ENCODE results near the gene VPS9D1. TPM values are rescaled to one million over a fixed set of nuclear protein-coding genes. Genes with fewer than 3 reads are reported as not detected.

VPS9D1 gene
- total RNA-seq, 1 donor from 2014 or later: 17.1 TPM

DNA sequence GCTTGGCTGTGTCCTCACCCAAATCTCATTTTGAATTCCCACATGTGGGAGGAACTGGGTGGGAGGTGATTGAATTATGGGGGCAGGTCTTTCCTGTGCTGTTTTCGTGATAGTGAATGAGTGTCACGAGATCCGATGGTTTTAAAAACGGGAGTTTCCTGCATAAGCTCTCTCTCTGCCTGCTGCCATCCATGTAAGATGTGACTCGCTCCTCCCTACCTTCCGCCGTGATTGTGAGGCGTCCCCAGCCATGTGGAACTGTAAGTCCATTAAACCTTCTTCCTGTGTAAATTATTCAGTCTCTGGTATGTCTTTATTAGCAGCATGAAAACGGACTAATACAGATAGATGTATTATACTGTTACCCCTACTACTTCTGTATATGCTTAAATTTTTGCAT is 59.5 kb downstream of the VPS9D1 start:
- no peak for TF ChIP-seq CTCF (IDR thresholded peaks at IDR 0.05; ENCODE audit: unreplicated experiment)
- DNase-seq (ENCODE audit: low spot score in 2 of 2, unreplicated experiment in 2 of 2): no peak
- H3K36me3 Mint-ChIP-seq: peaks cover 40% of the 10 kb centered on the region
- no peak overlapping the region for H3K4me3 Mint-ChIP-seq
- H3K27me3 Mint-ChIP-seq (ENCODE audit: low read depth): no peaks in the 10 kb centered on the region
- peaks cover 2% of the 10 kb centered on the region for H3K9me3 Mint-ChIP-seq
- H3K4me1 Mint-ChIP-seq: peaks cover 15% of the 10 kb centered on the region
- no peak overlapping the region for H3K27ac Mint-ChIP-seq

DNA sequence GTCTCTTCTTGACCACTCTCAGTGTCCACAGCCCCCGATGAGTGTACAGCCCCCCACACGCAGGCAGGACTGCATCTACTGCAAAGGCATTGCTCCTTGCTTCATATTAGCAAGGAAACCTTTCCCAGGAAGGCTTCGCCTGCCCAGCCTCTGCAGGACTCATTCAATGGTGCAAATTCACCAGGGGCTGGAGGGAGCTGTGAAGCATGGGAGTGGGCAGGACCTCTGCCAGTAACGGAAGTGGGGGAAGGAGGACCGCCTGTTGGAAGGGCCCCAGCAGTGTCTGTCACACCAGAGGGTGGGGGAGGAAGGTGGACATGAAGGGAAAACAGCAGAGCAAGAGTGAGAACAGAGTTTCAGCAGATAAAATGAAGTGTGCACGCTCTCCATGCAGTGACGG is 60.6 kb downstream of the VPS9D1 start:
- Mint-ChIP-seq H3K4me1 (peaks cover 15% of the 10 kb centered on the region), H3K36me3 (peaks cover 37% of the 10 kb centered on the region), H3K27me3 (ENCODE audit: low read depth) (no peaks in the 10 kb centered on the region), H3K27ac (no peak overlapping the region), H3K9me3 (no peaks in the 10 kb centered on the region), H3K4me3 (peak overlapping the region; percentile 30)
- TF ChIP-seq CTCF (IDR thresholded peaks at IDR 0.05; ENCODE audit: unreplicated experiment): no peak
- no peak for DNase-seq (ENCODE audit: low spot score in 2 of 2, unreplicated experiment in 2 of 2)

- no peaks in the 10 kb centered on the region for H3K9me3 Mint-ChIP-seq
- no peak for DNase-seq (ENCODE audit: low spot score in 2 of 2, unreplicated experiment in 2 of 2)
- H3K4me1 Mint-ChIP-seq: peaks cover 15% of the 10 kb centered on the region
- no peaks in the 10 kb centered on the region for H3K27me3 Mint-ChIP-seq (ENCODE audit: low read depth)
- no peak for TF ChIP-seq CTCF (IDR thresholded peaks at IDR 0.05; ENCODE audit: unreplicated experiment)
- peak overlapping the region; percentile 92 for H3K27ac Mint-ChIP-seq
- H3K36me3 Mint-ChIP-seq: peaks cover 28% of the 10 kb centered on the region
- peak overlapping the region; percentile 84 for H3K4me3 Mint-ChIP-seq
Observed at GRCh38 chr16:89658221-89658879, 62.3 kb downstream of the VPS9D1 start.

- Mint-ChIP-seq H3K4me3 (peak within 1 kb of the TSS; percentile 84), H3K4me1 (peaks cover 15% of the 10 kb centered on the region), H3K27ac (peak within 1 kb of the TSS; percentile 92), H3K27me3 (ENCODE audit: low read depth) (no peaks in the 10 kb centered on the region), H3K9me3 (no peaks in the 10 kb centered on the region), H3K36me3 (peaks cover 27% of the 10 kb centered on the region)
- TF ChIP-seq CTCF (IDR thresholded peaks at IDR 0.05; ENCODE audit: unreplicated experiment): no peak
- peak; percentile 93 to 96 for DNase-seq (ENCODE audit: low spot score in 2 of 2, unreplicated experiment in 2 of 2)
Observed at GRCh38 chr16:89657442-89658220, 63.1 kb downstream of the VPS9D1 start, which contains the start of the genes CHMP1A and SPATA33. CHMP1A (minus strand) TSS chr16:89657708; CDS start chr16:89657588, 120 bp downstream. SPATA33 (plus strand) TSS chr16:89657836; CDS start chr16:89657912, 76 bp downstream.

Other genes with a start within 250 kb of the VPS9D1 start
- 230 to 247 TPM (median 233 TPM) in 3 replicates for gene ANKRD11, start 230.3 kb downstream of the VPS9D1 start, total RNA-seq
- 186 to 199 TPM (median 187 TPM) in 3 replicates for gene SPG7, start 212.5 kb downstream of the VPS9D1 start, total RNA-seq
- 2,065 to 2,192 TPM (median 2,184 TPM) in 3 replicates for gene RPL13, start 160.2 kb downstream of the VPS9D1 start, total RNA-seq
- gene CPNE7, start 145.1 kb downstream of the VPS9D1 start, total RNA-seq: 1.2 to 1.7 TPM (median 1.2 TPM) in 3 replicates
- gene DPEP1, start 107.3 kb downstream of the VPS9D1 start, total RNA-seq: 0.36 to 0.47 TPM (median 0.38 TPM) in 3 replicates
- 106 to 109 TPM (median 109 TPM) in 3 replicates for gene CHMP1A, start 63.2 kb downstream of the VPS9D1 start, total RNA-seq
- gene SPATA33, start 63.1 kb downstream of the VPS9D1 start, total RNA-seq: 13.5 to 14.7 TPM (median 14.4 TPM) in 3 replicates
- 115 to 130 TPM (median 122 TPM) in 3 replicates for gene CDK10, start 34.2 kb downstream of the VPS9D1 start, total RNA-seq
- 7.5 to 9.5 TPM (median 8.8 TPM) in 3 replicates for gene SPATA2L, start 19.2 kb downstream of the VPS9D1 start, total RNA-seq
- 35.0 to 42.2 TPM (median 39.3 TPM) in 3 replicates for gene ZNF276, start 639 bp upstream of the VPS9D1 start, total RNA-seq
- 37.3 to 50.8 TPM (median 46.2 TPM) in 3 replicates for gene FANCA, start 95.7 kb upstream of the VPS9D1 start, total RNA-seq
- gene SPIRE2, start 107.6 kb upstream of the VPS9D1 start, total RNA-seq: 4.9 to 6.8 TPM (median 5.5 TPM) in 3 replicates
- gene TCF25, start 152.7 kb upstream of the VPS9D1 start, total RNA-seq: 304 to 323 TPM (median 313 TPM) in 3 replicates
- gene MC1R, start 198.0 kb upstream of the VPS9D1 start, total RNA-seq: 6.7 to 7.5 TPM (median 7.5 TPM) in 3 replicates
- 24.5 to 26.4 TPM (median 24.7 TPM) in 3 replicates for gene TUBB3, start 202.4 kb upstream of the VPS9D1 start, total RNA-seq
- 70.9 to 74.2 TPM (median 74.1 TPM) in 3 replicates for gene DEF8, start 227.9 kb upstream of the VPS9D1 start, total RNA-seq

Measured in mesothelial cell of epicardium (in vitro differentiated cells).